Measurements from ENCODE around the gene CCDC136.
A peak's percentile ranks its signal among the peaks of the same experiment; 100 is the strongest.

The CCDC136 gene
- total RNA-seq = 6.2 to 10.2 reads per million in 2 donors

DNA sequence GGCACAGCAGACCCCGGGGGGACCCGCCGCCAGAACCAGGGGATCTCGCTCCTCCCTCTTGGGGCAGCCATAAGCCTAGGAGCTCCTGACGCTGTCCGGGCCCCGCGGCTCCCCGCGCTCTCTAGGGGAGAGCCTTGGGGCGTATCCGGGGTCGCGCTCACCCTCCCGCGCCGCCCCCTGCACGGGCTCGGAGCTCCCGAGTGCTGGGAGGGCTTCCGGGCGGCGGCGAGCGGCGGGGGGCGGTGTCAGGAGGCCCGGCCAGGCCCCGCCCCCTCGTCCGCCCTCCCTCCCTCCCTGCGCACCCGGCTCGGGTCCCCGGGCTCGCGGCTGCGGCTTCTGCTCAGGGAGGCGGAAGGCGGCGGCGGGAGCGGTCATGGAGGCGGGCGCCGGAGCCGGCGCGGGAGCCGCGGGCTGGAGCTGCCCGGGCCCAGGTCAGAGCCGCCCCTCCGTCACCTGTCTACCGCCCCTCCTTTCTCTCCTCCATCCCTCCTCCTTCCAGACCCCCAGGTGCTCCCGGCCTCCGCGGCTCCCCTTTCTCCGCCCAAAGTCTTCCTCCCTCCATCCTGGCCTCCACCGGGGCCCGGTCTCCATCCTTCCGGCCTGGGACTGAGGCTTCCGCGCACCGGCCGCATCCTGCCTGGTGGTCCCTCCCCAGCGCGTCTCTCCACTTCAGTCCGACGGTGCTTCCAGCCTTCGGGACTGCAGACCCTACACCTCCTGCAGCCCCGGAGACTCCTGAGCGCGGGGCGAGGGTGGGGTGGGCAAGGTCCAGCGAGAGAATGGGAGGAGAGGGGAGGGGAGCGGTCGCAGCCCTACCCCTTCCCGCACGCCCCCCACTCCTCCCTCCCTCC lies at the start of gene CCDC136:
Gene CCDC136, plus strand, starts transcription at position 848 of the 851 bp plus-strand sequence. CDS start 444 bp downstream, outside the sequence.
- peak; percentile 52 to 82 (median 72) for DNase-seq

DNA sequence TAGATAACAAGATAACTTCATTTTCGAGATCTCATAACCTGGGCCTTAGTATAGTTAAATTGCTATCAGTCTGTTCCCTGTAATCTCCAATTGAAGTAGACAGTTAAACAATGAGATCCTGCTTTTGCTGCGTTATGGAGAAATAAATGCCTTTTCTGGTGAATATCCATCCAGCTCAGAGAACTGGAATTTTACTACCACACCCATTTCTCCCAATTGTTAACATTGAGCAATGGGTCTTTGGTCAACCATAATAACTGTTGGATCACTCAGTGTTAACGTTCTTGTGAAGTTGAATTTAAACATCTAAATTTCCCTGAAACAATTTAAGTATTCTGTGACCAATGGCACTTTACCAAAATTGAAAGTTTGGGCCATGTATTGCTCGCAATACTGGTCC lies 49.6 kb upstream of the CCDC136 start:
- no peak for DNase-seq

DNA sequence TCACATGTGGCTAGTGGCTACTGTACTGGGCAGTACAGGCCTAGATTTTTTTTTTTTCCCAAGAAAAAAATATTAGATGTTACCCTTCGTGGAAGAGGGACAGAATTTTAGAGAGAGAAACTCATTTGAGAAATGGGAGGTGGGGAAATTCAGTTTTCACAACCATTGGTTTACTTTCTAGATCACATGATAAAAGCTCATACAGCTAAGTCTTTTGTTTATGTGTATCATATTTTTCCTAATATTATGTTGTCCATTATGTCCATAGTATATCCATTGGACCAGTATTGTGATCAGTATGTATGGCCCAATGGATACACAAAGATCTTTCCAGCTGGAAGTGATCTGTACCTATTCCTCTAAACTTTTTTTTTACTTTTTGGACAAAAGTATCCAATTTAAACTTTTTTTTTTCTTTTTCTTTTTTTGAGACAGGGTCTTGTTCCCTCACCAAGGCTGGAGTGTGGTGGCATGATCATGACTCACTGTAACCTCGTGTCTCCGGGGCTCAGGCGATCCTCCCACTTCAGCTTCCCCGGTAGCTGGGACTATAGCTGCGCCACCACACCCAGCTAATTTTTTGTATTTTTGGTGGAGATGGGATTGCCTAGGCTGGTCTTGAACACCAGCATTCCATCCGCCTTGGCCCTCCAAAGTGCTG lies 48.5 kb upstream of the CCDC136 start:
- DNase-seq = no peak

DNA sequence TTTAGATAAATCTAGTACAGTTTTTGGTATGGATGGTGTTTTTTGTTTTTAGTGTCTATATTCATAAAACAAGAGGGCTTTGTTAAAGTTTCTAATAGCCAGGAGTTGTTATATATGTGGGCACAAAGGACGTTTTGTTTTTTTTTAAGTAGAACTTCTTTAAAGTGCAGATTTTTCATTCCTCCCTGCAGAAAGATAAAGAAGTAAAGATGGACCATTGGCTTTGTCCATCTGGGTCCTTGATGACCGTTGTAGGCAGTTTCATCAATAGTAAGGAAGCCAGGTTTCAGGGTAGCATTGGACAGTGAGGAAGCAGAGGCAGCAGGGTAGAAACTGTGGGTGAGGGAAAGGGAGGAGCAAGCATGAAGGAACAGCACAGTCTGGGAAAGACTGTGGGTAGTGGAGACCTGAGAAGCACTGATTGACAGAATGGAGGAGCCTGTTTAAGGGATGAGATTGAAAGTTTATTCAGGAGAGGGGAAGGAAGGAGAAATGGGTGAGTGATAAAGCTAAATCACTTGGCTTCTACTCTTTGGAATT lies 47.3 kb upstream of the CCDC136 start:
- DNase-seq = no peak

DNA sequence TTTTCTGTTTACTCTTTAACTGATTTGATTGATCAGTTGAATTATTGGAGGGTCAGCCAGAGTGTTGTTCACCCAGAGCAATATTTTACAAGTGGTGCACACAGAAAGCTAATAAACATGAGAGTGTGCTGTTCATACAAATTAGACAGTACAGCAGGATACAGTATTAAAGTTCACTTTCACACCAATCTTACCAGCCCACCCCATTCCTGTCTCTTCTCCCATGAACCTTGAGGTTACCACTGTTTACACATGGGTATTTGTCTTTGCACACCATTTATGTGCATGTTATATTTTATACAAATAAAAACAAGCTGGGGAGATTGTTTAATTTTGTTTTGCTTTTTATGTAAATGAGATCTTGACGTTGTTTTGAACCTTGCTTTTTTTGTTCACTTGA lies 46.1 kb upstream of the CCDC136 start:
- no peak for DNase-seq

DNA sequence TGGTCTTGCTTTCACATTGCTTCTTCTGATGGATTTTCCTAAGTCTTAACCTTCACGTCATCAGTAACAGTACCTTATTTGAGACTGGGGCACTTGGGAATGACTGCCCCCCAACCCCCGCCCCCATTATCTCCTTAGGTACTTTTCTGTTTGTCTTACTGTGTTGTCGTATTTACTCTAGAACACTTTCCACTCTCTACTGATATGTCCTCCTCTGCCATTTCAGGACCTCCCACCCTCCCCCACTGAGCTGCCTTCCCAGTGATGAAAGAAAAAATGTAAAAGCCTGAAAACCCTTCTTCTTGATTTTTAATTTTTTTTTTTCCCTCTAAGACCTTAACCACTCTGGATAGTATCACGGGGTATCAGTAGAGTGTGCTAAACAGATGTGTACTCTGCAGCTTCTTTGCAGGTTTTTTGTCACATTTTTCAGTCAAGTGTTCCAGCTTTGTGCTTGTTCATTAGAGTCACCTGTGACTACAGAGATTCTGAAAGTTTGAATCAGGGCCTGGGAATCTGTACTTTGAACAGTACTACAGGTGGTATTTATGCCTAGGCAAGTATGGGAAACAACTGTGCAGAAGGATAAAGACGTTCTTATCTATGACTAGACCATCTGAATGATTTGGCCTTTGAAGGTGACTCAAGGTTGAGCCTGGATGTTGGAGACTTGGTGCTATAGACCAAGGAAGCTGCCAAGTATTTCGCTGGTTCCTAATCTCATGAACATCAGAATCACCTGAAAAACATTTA lies 44.3 kb upstream of the CCDC136 start:
- no peak for DNase-seq

DNA sequence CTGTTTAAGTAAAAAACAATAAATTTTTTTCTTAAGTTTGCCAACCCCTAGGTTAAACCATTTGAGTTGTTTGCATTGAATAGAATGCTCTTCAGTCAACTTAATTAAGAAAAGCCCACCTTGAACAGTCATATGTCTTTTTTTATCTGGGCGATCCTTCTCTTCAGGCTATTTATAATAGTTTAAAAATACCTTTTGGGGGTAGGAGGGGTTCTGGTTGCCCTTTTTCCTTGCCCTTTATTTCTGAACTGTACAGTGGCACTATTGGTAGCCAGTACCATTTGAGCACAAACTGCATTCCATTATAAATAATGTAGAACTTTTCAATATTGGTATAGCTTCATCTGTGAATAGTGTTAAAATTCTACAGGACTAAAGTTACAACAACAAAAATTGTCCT lies 39.5 kb upstream of the CCDC136 start:
- DNase-seq = no peak

DNA sequence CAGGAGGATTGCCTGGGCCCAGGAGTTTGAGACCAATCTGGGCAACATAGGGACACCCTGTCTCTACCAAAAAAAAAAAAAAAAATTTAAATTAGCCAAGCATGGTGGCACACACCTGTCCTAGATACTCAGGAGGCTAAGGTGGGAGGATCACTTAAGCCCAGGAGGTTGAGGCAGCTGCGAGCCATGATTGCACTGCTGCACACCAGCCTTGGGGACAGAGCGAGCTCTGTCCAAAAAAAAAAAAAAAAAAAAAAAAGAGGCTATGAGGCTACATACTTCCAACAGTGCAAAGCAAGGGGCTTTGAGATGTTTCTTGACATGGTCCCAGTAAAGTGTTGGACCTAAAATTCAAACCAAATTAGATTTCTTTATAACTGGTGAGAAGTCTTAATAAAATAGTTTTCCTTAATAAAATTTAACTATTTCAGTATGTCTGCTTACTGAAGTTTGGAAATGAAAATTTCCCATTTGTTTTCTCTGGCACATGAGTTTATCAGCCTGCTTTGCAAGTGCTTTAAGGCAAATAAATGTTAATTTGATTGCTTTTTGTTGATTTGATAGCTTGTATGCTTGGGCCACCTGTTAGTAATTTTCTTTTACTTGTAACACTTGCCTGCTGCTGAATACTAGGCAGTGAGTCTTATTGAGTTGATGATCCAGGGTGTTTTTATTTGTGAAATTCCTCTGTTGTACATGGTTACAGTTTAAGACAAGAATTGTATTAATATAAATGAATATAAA lies 36.5 kb upstream of the CCDC136 start:
- DNase-seq = no peak

DNA sequence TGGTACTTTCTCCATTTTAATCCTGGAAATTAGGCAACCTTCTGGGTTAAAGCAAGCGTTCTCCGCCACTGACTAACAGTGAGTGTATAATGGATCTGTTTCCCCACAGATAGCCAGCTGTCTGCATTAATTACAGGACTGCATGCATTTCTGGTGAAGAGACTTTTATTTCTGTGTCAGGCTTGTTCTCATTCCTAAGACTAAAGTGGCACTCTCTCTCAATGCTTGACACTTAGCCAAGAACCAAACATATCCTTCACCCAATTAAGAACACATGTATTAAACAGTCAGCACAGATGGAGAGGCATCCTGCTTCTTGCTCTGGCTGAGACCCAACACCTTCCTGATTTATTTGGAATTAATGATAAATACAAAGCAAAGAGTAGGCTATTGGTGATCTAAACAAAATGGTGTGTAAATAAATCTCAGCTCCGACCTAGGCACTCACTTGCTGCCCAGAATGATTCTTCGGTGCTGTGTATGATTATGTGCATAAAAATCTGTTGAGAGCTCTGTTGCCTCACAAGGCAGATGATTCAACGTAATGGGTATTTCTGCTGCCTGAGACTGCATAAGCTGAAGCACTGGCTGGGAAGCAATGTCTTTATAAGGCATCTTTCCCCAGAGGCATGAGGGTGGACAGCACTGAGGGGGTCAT lies 35.8 kb upstream of the CCDC136 start:
- DNase-seq = no peak

DNA sequence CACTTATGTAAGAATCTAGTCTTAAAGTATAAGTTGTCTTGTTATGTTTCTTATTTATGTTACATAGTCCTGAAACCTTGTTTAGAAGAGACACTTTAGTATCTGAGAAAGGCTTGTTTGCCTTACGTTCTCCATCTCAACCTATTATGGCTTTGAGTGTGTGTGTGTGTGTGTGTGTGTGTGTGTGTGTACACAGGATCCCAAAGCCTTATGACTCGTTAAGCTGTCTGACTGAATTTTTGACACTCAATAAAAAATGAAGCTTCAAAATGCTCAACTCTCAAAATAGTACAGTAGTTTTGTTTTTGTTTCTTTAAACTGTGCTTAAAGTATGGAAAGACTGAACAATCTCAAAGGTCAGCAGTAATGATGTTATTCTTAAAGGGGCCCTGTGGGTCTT lies 34.6 kb upstream of the CCDC136 start:
- DNase-seq = no peak

DNA sequence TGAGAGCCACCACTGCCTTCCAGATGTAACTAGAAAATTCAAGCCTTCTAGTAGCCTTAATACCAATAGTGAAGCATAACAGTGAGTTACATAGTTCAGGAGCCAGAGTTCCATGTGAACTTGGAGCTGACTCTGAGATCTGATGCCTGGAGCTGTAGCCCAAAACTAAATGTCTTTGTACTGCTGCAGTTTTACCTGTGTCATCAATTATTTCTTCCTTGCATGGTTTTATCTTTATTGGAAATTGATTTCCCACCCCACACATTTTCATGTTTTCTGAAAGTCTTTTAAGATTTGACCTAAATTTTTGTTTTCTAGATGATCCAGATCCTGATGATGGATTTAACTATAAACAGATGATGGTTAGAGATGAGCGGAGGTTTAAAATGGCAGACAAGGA lies 33.2 kb upstream of the CCDC136 start:
- DNase-seq = no peak

DNA sequence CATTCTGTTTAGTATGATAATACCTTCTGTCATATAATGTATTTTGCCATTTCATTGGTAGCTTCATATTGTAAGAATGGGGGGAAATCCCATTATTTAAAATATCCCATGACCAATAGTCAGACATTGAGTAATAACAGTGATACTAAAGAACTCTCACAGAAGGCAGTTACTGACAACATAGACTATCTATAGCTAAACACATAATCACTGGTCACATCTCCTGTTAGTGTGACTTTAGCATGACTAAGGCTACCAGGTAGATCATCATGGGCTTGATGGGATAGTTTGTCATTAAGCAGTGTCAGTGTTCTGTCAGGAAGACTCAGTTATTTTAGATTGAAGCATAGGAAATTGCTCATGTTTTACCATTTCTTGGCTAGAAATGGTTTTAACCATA lies 32.5 kb upstream of the CCDC136 start:
- no peak for DNase-seq

DNA sequence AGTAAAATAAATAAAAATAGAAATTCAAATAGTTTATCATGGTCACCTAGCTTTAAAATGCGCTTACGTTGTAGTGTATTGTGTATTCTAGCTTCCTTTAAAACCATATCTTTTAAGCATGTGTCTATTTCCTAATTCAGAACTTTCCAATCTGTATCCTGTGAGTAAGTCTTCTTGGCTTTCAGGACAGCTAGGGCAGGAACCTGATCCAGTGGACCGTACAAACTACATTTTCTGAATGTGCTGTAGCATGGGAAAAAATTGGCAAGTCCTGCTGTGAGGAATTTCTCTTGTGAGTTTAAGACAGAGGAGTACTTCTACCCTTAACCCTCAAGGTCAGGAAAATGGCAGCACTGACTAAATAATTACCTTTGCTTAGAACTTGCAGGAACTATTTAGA lies 28.2 kb upstream of the CCDC136 start:
- no peak for DNase-seq

DNA sequence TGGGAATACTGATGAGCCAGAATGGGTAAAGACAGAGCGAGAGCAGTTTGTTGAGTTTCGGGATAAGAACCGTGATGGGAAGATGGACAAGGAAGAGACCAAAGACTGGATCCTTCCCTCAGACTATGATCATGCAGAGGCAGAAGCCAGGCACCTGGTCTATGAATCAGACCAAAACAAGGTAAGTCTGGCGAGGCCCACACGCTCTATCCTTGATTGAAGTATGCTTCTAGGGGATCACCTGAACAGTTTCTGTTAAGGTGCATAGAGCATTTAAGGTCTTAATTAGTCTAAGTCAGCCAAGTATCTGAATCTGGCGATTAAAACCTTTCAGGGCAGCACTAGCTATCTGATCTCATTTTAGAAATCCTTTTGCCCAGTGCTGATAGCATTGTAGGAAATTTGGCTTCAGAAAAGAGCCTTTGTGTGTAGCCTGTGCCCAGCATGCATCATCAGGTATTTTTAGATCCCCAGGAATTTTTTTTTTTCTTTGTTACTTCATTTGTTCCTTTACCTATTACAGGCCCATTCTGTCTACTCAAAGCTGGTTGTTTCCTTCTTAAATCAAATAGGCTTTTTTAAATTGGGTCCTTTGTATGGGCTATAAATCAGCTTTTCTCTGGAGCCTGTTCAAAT lies 24.2 kb upstream of the CCDC136 start:
- DNase-seq = no peak

DNA sequence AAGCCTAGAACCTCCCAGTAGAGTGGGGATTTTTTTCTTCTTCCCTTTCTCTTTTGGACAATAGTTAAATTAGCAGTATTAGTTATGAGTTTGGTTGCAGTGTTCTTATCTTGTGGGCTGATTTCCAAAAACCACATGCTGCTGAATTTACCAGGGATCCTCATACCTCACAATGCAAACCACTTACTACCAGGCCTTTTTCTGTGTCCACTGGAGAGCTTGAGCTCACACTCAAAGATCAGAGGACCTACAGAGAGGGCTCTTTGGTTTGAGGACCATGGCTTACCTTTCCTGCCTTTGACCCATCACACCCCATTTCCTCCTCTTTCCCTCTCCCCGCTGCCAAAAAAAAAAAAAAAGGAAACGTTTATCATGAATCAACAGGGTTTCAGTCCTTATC lies 21.5 kb upstream of the CCDC136 start:
- DNase-seq = no peak

DNA sequence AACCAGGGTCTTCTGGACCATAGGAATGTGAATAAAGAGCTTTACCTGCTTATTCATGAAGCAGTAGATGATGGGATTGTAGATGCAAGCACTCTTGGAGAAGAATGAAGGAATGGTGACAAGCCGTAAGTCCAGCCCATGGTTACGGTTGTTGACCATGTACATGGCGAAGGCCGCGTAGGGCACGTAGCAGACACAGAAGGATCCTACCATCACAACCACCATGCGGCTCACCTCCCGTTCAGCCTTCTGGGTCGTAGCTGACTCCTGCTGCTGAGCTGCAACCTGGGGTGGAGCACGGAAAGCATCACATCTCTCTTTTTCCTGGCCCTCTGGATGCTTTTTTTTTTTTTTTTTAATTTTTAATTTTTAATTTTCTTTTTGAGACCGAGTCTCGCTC lies 18.2 kb upstream of the CCDC136 start:
- DNase-seq = no peak

DNA sequence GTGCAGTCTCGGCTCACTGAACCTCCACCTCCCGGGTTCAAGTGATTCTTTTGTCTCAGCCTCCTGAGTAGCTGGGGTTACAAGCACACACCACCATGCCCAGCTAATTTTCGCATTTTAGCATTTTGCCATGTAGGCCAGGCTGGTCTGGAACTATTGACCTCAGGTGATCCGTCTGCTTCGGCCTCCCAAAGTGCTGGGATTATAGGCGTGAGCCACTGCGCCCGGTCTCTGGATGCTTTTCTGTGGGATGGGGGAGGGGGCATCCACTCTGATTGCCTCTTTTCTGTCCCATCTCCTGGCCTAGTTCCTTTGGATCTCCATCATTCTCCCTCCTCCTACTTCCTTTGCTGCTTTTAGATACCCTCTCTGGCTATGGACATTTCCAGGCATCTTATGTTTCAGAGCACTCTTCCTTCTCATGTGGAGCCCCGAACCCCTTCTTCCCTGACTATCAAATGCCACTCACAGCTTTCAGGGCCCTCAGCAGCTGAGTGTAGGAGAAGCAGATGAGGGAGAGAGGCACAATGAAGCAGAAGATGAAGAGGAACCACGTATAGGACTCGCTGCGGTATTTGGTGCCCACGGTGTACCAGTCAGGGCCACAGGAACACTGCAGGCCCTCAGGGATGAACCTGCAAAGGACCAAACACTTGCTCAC lies 17.6 kb upstream of the CCDC136 start:
- DNase-seq = no peak

DNA sequence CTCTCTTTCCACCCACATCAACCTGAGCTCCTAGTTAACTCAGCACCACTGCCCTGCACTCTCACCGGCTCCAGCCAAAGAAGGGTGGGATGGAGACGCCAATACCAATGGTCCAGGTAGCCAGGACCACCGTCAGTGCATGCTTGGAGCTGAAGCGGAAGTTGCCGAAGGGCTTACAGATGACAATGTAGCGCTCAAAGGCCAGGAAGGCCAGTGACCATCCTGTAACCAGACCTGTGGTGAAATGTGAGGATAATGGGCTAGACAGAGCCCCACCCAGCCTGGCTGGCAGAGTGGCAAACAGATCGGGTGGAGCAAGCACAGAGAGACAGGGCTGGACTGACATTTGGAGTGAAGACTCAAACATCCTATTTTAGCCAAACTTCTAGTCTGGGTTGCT lies 16.8 kb upstream of the CCDC136 start:
- no peak for DNase-seq

DNA sequence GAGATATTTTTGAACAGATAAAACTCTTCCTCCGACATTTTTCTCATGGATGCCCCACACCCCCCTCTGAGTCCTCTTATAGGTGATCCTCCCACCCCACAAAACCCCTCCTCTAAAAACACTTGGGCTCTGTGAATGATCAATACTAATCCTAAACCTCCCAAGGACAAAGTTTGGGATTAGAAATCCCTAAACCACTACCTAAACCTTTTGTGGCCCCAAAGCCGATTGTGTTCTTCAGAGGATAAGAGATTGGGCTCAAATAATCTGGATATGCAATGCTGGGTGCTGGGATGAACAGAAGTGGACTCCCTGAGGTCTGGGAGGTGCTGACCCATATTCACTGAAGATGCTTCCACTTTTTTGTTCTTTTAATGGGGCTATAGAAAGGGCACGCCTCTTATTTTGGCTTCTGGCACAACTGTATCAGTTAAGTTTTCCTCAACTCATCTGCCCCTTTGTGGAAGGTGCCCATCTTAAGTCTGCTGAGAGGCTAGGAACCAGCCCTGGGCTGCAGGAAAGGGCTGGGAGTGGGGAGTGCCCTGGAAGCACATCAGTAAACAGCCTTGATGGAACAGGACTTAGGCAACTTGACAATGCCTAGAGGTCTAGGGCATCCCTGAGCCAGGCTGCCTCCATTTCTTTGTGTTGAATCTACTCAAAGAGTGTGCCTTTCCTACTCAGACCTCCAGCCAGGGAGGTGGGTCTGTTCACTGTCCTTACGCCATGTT lies 15.9 kb upstream of the CCDC136 start, which contains the start of gene OPN1SW:
Gene OPN1SW, minus strand, starts transcription at position 51 of the 731 bp plus-strand sequence. Its CDS starts 13 bp downstream, at position 38.
- DNase-seq = no peak

Measured in T-helper 2 cell (primary cell).